CD14-positive monocyte (primary cell): ENCODE measurements around the gene NAA25. TPM values are rescaled to one million over a fixed set of nuclear protein-coding genes. Genes with fewer than 3 reads are reported as not detected.
"Not testable (repeated sequence)": the region's sequence is repeated elsewhere in the genome, so short reads cannot be mapped to it uniquely, and the experiment has no call there.

Source experiments
- DNase-seq, 3 donors: peaks; one replicate each; pipeline ENCODE4 v3.0.0-alpha.2; 2011 to 2022
- H2AFZ ChIP-seq: 2 replicates; pipeline ENCODE4 v1.6.0; 2012; ENCODE audit warnings: mild to moderate bottlenecking, low read depth, low read length, inconsistent platforms; ENCODE audit not compliant: insufficient read depth, poor library complexity, severe bottlenecking
- H3K27ac ChIP-seq, 2 donors: 1 replicate in 1 of 2; 2 replicates in 1 of 2; pipeline ENCODE4 v1.5.1; 2012 to 2013; ENCODE audit warnings: low read length in 2 of 2, control low read depth in 1 of 2, inconsistent platforms in 1 of 2, low read depth in 1 of 2, mild to moderate bottlenecking in 1 of 2
- H3K27me3 ChIP-seq, 2 donors: one replicate each; pipeline versions ENCODE4 v1.6.0 to v1.6.1; 2011 to 2013; ENCODE audit warnings: low read length in 2 of 2; ENCODE audit not compliant: control insufficient read depth in 2 of 2, insufficient read depth in 2 of 2
- H3K36me3 ChIP-seq, 2 donors: replicated peaks in 1 of 2; 1 replicate in 1 of 2; 2 replicates in 1 of 2; pipeline versions ENCODE4 v1.5.1 to v1.6.1; 2012 to 2013; ENCODE audit warnings: low read length in 2 of 2, control low read depth in 1 of 2, inconsistent platforms in 1 of 2, mild to moderate bottlenecking in 1 of 2; ENCODE audit not compliant: insufficient read depth in 2 of 2, control insufficient read depth in 1 of 2
- H3K4me1 ChIP-seq, 2 donors: 1 replicate in 1 of 2; 2 replicates in 1 of 2; pipeline versions ENCODE4 v1.5.1 to v1.6.1; 2012 to 2013; ENCODE audit warnings: low read length in 2 of 2, control low read depth in 1 of 2, inconsistent platforms in 1 of 2, mild to moderate bottlenecking in 1 of 2, moderate library complexity in 1 of 2; ENCODE audit not compliant: insufficient read depth in 2 of 2, control insufficient read depth in 1 of 2
- H3K4me2 ChIP-seq: replicated peaks from 2 replicates; pipeline ENCODE3; 2012; ENCODE audit warnings: low read length, moderate library complexity, mild to moderate bottlenecking; ENCODE audit not compliant: poor library complexity, severe bottlenecking; ENCODE audit errors: extremely low read depth
- H3K4me3 ChIP-seq, 3 experiments: fragments of 200-600 bp in 1 of 3; sonication (generic) in 1 of 3; replicated peaks in 1 of 3; 1 replicate in 2 of 3; 2 replicates in 1 of 3; pipeline ENCODE4 v1.5.1; 2011 to 2013; ENCODE audit warnings: low read length in 3 of 3, mild to moderate bottlenecking in 3 of 3, control low read depth in 2 of 3, low read depth in 2 of 3, inconsistent platforms in 1 of 3, moderate library complexity in 1 of 3
- H3K79me2 ChIP-seq: 2 replicates; pipeline ENCODE4 v1.6.0; 2012; ENCODE audit warnings: mild to moderate bottlenecking, control low read depth, inconsistent platforms, low read length, moderate library complexity; ENCODE audit not compliant: insufficient read depth
- H3K9ac ChIP-seq: 2 replicates; pipeline ENCODE4 v1.6.0; 2017; ENCODE audit warnings: low read length, mild to moderate bottlenecking; ENCODE audit not compliant: insufficient read depth, poor library complexity, severe bottlenecking
- H3K9me3 ChIP-seq, 2 donors: replicated peaks in 1 of 2; 1 replicate in 1 of 2; 2 replicates in 1 of 2; pipeline versions ENCODE4 v1.5.1 to v1.6.1; 2012 to 2013; ENCODE audit warnings: low read length in 2 of 2, control low read depth in 1 of 2; ENCODE audit not compliant: control insufficient read depth in 1 of 2, insufficient read depth in 1 of 2
- H4K20me1 ChIP-seq: 2 replicates; pipeline ENCODE4 v1.6.0; 2012; ENCODE audit warnings: mild to moderate bottlenecking, low read length, control low read depth, moderate library complexity; ENCODE audit not compliant: insufficient read depth
- H3K27ac Mint-ChIP-seq, 7 donors: one replicate each; pipeline ENCODE4 v1.8.0; 2020; ENCODE audit warnings: mild to moderate bottlenecking in 7 of 7, mixed read lengths in 7 of 7, moderate library complexity in 6 of 7, inconsistent platforms in 2 of 7
- H3K27me3 Mint-ChIP-seq, 3 donors: one replicate each; pipeline ENCODE4 v1.8.0; 2021 to 2022; ENCODE audit warnings: low read depth in 3 of 3, mild to moderate bottlenecking in 3 of 3, mixed read lengths in 3 of 3, moderate library complexity in 3 of 3, inconsistent platforms in 1 of 3
- H3K36me3 Mint-ChIP-seq, 2 donors: one replicate each; pipeline ENCODE4 v1.8.0; 2020; ENCODE audit warnings: mixed read lengths in 2 of 2, inconsistent platforms in 1 of 2, mild to moderate bottlenecking in 1 of 2
- H3K4me1 Mint-ChIP-seq: one replicate; pipeline ENCODE4 v1.8.0; 2020; ENCODE audit warnings: mild to moderate bottlenecking, mixed read lengths
- H3K4me3 Mint-ChIP-seq, 2 donors: one replicate each; pipeline ENCODE4 v1.8.0; 2020; ENCODE audit warnings: mild to moderate bottlenecking in 2 of 2, mixed read lengths in 2 of 2, moderate library complexity in 1 of 2
- H3K9me3 Mint-ChIP-seq, 7 donors: one replicate each; pipeline ENCODE4 v1.8.0; 2020 to 2022; ENCODE audit warnings: mixed read lengths in 7 of 7, mild to moderate bottlenecking in 6 of 7, moderate library complexity in 6 of 7, inconsistent platforms in 2 of 7
- CTCF ChIP-seq: fragments of 200-600 bp; IDR thresholded peaks from one replicate; pipeline ENCODE4 v1.8.0; 2022; ENCODE audit warnings: antibody characterized with exemption, mild to moderate bottlenecking
- WGBS: methylation state at CpG from one replicate; pipeline ENCODE4 v1.1.5; 2013; ENCODE audit warnings: missing lambda C conversion rate; ENCODE audit not compliant: insufficient coverage; 5-methylcytosine and 5-hydroxymethylcytosine counted together
- intact Hi-C, 2 donors: fragments of 100-400 bp; cut with micrococcal nuclease; formaldehyde crosslinking; loops; one replicate each; pipeline versions ENCODE4 v1.15.0 to v1.15.1; 2023
- polyA plus RNA-seq, 3 donors: library from polyadenylated mRNA; depleted of rRNA in 1 of 3; unstranded in 2 of 3; stranded (reverse) in 1 of 3; fragments of 300-500 nt in 2 of 3; fragments of >200 nt in 1 of 3; fragmentation: Illumina TruSeq in 2 of 3; gene quantifications; 1 replicate in 2 of 3; 2 replicates in 1 of 3; pipeline ENCODE4 v1.2.3, GENCODE V29; 2012 to 2021

The NAA25 gene
- polyA plus RNA-seq, 3 donors = 4.3 to 7.9 (median 7.3) TPM

- DNase-seq = no peak
- Mint-ChIP-seq H3K27ac (no peak overlapping the region), H3K4me1 (peaks cover 40% of the 10 kb centered on the region), H3K4me3 (no peak overlapping the region), H3K9me3 (peaks cover 0 to 5% (median 0%) of the 10 kb centered on the region in 7 donors), H3K27me3 (peaks cover 0 to 1% (median 0%) of the 10 kb centered on the region in 3 donors), H3K36me3 (no peaks in the 10 kb centered on the region)
- Histone ChIP-seq H3K4me3 (no peak overlapping the region), H4K20me1 (peaks cover 13% of the 10 kb centered on the region), H3K4me1 (peaks cover 31 to 39% of the 10 kb centered on the region in 2 donors), H3K9me3 (no peaks in the 10 kb centered on the region), H3K27me3 (no peaks in the 10 kb centered on the region), H3K27ac (no peak overlapping the region), H3K36me3 (no peaks in the 10 kb centered on the region), H3K9ac (no peak overlapping the region), H3K4me2 (no peak overlapping the region), H3K79me2 (peaks cover 20% of the 10 kb centered on the region), H2AFZ (no peak overlapping the region)
- no CpG with 5 or more reads among the region's 5 CpGs for WGBS
- TF ChIP-seq CTCF = no peak
- intact Hi-C loops = loop anchor here in 1 of 2 donors (10.0 kb wide), 1 partner anchor 97 kb away; the partner anchor contains the start of genes ERP29 and TMEM116
Measured at GRCh38 chr12:112111931-112112330, 3.3 kb upstream of the NAA25 start.

GRCh38 chr12:112110787-112111662 lies 2.4 kb upstream of the NAA25 start:
- WGBS = 98% methylated on average over 10 of the region's 20 CpGs
- peaks cover 30 to 37% of the 10 kb centered on the region in 2 donors for H3K4me1 ChIP-seq
- H3K9me3 ChIP-seq, H3K4me3 ChIP-seq, H2AFZ ChIP-seq, H3K36me3 ChIP-seq, H3K36me3 Mint-ChIP-seq, H3K27ac Mint-ChIP-seq, H3K27me3 ChIP-seq, H3K4me3 Mint-ChIP-seq, H3K9me3 Mint-ChIP-seq, H3K9ac ChIP-seq, H3K4me2 ChIP-seq, H3K27me3 Mint-ChIP-seq, DNase-seq, H3K27ac ChIP-seq: not testable (repeated sequence)
- H3K79me2 ChIP-seq = peaks cover 29% of the 10 kb centered on the region
- peaks cover 22% of the 10 kb centered on the region for H4K20me1 ChIP-seq
- intact Hi-C loops = loop anchor here in 1 of 2 donors (10.0 kb wide), 1 partner anchor 96 kb away; the partner anchor contains the start of genes ERP29 and TMEM116
- peaks cover 39% of the 10 kb centered on the region for H3K4me1 Mint-ChIP-seq
